ENCODE measurements around the gene GJD2. TPM values are rescaled to one million over a fixed set of nuclear protein-coding genes. Genes with fewer than 3 reads are reported as not detected.

GJD2 gene
- total RNA-seq, 2 donors from 2014 or later = not detected

- DNase-seq (no peak), ATAC-seq (no peak)
- intact Hi-C loops (cut with DNase I, micrococcal nuclease) = no loop called here
These were observed 22.4 kb downstream of the GJD2 start for GRCh38 chr15:34732430-34732829.

- intact Hi-C loops (cut with DNase I, micrococcal nuclease) = no loop called here
- DNase-seq = no peak
- no peak for ATAC-seq
These were observed 24.1 kb downstream of the GJD2 start for GRCh38 chr15:34730701-34731100.

- DNase-seq (no peak), ATAC-seq (no peak)
- intact Hi-C loops (cut with DNase I, micrococcal nuclease) = no loop called here
These were observed 24.9 kb downstream of the GJD2 start for GRCh38 chr15:34729886-34730285.

GRCh38 chr15:34729056-34729455 is 25.7 kb downstream of the GJD2 start:
- ATAC-seq (no peak), DNase-seq (no peak)
- intact Hi-C loops (cut with DNase I, micrococcal nuclease) = no loop called here

GRCh38 chr15:34726406-34727100 is 28.2 kb downstream of the GJD2 start:
- ATAC-seq (no peak), DNase-seq (no peak)
- intact Hi-C loops (cut with DNase I, micrococcal nuclease) = no loop called here

GRCh38 chr15:34725556-34725955 is 29.2 kb downstream of the GJD2 start:
- ATAC-seq = no peak
- no peak for DNase-seq

GRCh38 chr15:34724481-34724880 is 30.3 kb downstream of the GJD2 start:
- intact Hi-C loops (cut with DNase I, micrococcal nuclease) = no loop called here
- no peak for ATAC-seq
- no peak for DNase-seq

More at GRCh38 chr15:34725556-34725955, 29.2 kb downstream of the GJD2 start:
- intact Hi-C loops (cut with DNase I, micrococcal nuclease) = no loop called here

- intact Hi-C loops (cut with DNase I, micrococcal nuclease) = no loop called here
- ATAC-seq (no peak), DNase-seq (no peak)
These were observed 32.4 kb downstream of the GJD2 start for GRCh38 chr15:34722439-34722836.

- intact Hi-C loops (cut with DNase I, micrococcal nuclease) = no loop called here
- no peak for ATAC-seq
- DNase-seq = peak in 1 of 2 donors; percentile 4
These were observed 32.9 kb downstream of the GJD2 start for GRCh38 chr15:34721802-34722438.

- DNase-seq (no peak), ATAC-seq (no peak)
- intact Hi-C loops (cut with DNase I, micrococcal nuclease) = no loop called here
These were observed 33.5 kb downstream of the GJD2 start for GRCh38 chr15:34721157-34721801.

GRCh38 chr15:34719695-34720094 is 35.1 kb downstream of the GJD2 start:
- intact Hi-C loops (cut with DNase I, micrococcal nuclease) = loop anchor here in 1 of 2 donors (10.0 kb wide), 1 partner anchor 205 kb away; no protein-coding TSS in a partner anchor
- no peak for DNase-seq
- no peak for ATAC-seq

- ATAC-seq (no peak), DNase-seq (no peak)
- intact Hi-C loops (cut with DNase I, micrococcal nuclease) = loop anchor here in 1 of 2 donors (10.0 kb wide), 1 partner anchor 206 kb away; no protein-coding TSS in a partner anchor
These were observed 35.8 kb downstream of the GJD2 start for GRCh38 chr15:34718681-34719665.

GRCh38 chr15:34717729-34718128 is 37.1 kb downstream of the GJD2 start:
- ATAC-seq = no peak
- DNase-seq = no peak
- intact Hi-C loops (cut with DNase I, micrococcal nuclease) = loop anchor here in 1 of 2 donors (10.0 kb wide), 1 partner anchor 207 kb away; no protein-coding TSS in a partner anchor

- intact Hi-C loops (cut with DNase I, micrococcal nuclease) = loop anchor here in 1 of 2 donors (10.0 kb wide), 1 partner anchor 209 kb away; no protein-coding TSS in a partner anchor
- DNase-seq (no peak), ATAC-seq (no peak)
These were observed 38.7 kb downstream of the GJD2 start for GRCh38 chr15:34716111-34716510.

- DNase-seq (no peak), ATAC-seq (no peak)
- intact Hi-C loops (cut with DNase I, micrococcal nuclease) = loop anchor here in 1 of 2 donors (10.0 kb wide), 1 partner anchor 210 kb away; no protein-coding TSS in a partner anchor
These were observed 40.2 kb downstream of the GJD2 start for GRCh38 chr15:34714476-34715121.

- no peak for DNase-seq
- intact Hi-C loops (cut with DNase I, micrococcal nuclease) = loop anchor here in 1 of 2 donors (10.0 kb wide), 1 partner anchor 211 kb away; no protein-coding TSS in a partner anchor
- no peak for ATAC-seq
These were observed 41.2 kb downstream of the GJD2 start for GRCh38 chr15:34713635-34714034.

- intact Hi-C loops (cut with DNase I, micrococcal nuclease) = loop anchor here in 1 of 2 donors (10.0 kb wide), 1 partner anchor 215 kb away; no protein-coding TSS in a partner anchor
- DNase-seq (no peak), ATAC-seq (no peak)
These were observed 44.9 kb downstream of the GJD2 start for GRCh38 chr15:34709866-34710265.

- DNase-seq = no peak
- peak; percentile 30 for ATAC-seq
- intact Hi-C loops (cut with DNase I, micrococcal nuclease) = no loop called here
These were observed 46.4 kb downstream of the GJD2 start for GRCh38 chr15:34708422-34708821.
